Measurements from ENCODE around the gene VSNL1.

Gene VSNL1

GRCh38 chr2:17646081-17646554 is 105.6 kb downstream of the VSNL1 start:
- peak; percentile 31 for DNase-seq (ENCODE audit: low read depth)
- no peak overlapping the region for H3K4me3 ChIP-seq (ENCODE audit: low read depth, low read length)
- TF ChIP-seq, protein P1, sequence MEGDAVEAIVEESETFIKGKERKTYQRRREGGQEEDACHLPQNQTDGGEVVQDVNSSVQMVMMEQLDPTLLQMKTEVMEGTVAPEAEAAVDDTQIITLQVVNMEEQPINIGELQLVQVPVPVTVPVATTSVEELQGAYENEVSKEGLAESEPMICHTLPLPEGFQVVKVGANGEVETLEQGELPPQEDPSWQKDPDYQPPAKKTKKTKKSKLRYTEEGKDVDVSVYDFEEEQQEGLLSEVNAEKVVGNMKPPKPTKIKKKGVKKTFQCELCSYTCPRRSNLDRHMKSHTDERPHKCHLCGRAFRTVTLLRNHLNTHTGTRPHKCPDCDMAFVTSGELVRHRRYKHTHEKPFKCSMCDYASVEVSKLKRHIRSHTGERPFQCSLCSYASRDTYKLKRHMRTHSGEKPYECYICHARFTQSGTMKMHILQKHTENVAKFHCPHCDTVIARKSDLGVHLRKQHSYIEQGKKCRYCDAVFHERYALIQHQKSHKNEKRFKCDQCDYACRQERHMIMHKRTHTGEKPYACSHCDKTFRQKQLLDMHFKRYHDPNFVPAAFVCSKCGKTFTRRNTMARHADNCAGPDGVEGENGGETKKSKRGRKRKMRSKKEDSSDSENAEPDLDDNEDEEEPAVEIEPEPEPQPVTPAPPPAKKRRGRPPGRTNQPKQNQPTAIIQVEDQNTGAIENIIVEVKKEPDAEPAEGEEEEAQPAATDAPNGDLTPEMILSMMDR (IDR thresholded peaks at IDR 0.05; ENCODE audit: control insufficient read depth, extremely low read depth, insufficient read depth) = peak; percentile 72

DNA sequence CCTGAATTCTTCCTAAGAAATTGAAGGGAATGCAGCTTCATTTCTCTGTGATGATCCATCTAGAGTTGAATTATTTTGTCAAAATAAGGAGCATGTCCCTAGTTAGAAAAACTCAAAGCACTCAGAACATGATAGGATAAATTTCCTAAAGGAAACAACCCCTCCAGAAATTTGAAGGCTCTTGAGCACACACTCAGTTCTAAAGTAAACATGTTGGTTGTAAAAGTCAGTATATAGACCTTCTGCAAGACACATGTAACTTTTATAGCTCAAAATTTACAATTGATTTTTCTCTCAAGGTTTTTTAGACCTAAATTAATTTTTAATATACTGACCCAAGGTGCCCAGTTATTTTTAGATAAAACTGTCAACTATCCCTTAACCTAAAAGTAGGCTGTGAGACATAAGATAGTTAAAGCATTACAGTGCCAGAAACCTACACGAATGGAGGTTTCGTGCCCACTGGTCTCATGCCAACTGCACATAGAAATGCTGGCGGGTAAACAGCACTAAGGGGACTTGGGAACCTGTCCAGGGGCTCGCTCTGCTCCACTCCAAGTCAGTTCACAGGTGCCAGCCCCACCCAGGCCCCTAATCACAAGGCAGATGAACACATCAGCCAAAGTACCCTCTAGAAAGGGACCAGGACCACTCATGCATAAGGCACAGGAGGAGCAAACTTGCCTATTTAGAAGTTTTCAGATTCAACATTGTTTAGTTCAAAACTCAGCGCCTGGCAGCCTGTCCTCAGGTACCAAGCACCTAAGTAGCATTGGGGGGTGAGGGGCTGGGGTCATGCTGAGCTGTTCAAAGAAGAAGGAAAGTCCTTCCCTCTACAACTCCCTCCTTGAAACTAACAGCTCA is 106.6 kb downstream of the VSNL1 start:
- TF ChIP-seq, protein P1 (IDR thresholded peaks at IDR 0.05; ENCODE audit: control insufficient read depth, extremely low read depth, insufficient read depth) = no peak
- peak; percentile 18 for DNase-seq (ENCODE audit: low read depth)
- H3K4me3 ChIP-seq (ENCODE audit: low read depth, low read length) = no peak overlapping the region

DNA sequence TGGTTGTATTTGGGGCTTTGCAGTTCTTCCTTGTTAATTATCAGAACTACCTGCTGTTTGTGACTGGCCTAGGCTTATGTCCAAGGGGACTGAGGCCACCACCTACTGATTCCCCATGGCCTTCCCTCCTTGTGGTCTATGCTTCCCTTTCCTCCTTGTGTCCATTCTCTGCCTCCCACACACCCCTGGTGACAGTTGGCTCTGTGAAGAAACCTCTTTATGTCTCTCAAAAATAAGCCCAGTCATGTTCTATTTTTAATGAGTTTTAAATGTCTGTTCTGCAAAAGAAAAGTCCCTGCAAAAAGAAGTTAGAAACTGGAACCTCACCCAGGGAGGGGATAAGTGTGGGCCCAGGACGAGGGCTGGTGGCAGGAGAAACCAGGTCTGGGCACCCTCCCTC is 108.1 kb downstream of the VSNL1 start:
- TF ChIP-seq, protein P1 (IDR thresholded peaks at IDR 0.05; ENCODE audit: control insufficient read depth, extremely low read depth, insufficient read depth) = no peak
- H3K4me3 ChIP-seq (ENCODE audit: low read depth, low read length) = no peak overlapping the region
- DNase-seq (ENCODE audit: low read depth) = no peak

GRCh38 chr2:17649026-17649425 is 108.5 kb downstream of the VSNL1 start:
- H3K4me3 ChIP-seq (ENCODE audit: low read depth, low read length) = no peak overlapping the region
- TF ChIP-seq, protein P1 (IDR thresholded peaks at IDR 0.05; ENCODE audit: control insufficient read depth, extremely low read depth, insufficient read depth) = no peak
- DNase-seq (ENCODE audit: low read depth) = no peak

- no peak for DNase-seq (ENCODE audit: low read depth)
- TF ChIP-seq, protein P1 (IDR thresholded peaks at IDR 0.05; ENCODE audit: control insufficient read depth, extremely low read depth, insufficient read depth) = no peak
- H3K4me3 ChIP-seq (ENCODE audit: low read depth, low read length) = no peak overlapping the region
Observed at GRCh38 chr2:17652681-17653394, 112.3 kb downstream of the VSNL1 start.

GRCh38 chr2:17657759-17658158 is 117.3 kb downstream of the VSNL1 start:
- DNase-seq (ENCODE audit: low read depth) = no peak

More at GRCh38 chr2:17657759-17658158, 117.3 kb downstream of the VSNL1 start:
- H3K4me3 ChIP-seq (ENCODE audit: low read depth, low read length) = no peak overlapping the region
- TF ChIP-seq, protein P1 (IDR thresholded peaks at IDR 0.05; ENCODE audit: control insufficient read depth, extremely low read depth, insufficient read depth) = no peak

Data from LNCaP clone FGC (cell line).